Mucosa of rectum (tissue), 2 donors: ENCODE results near the gene CCL23.
"Not testable (repeated sequence)": the region's sequence is repeated elsewhere in the genome, so short reads cannot be mapped to it uniquely, and the experiment has no call there.

Source experiments
- H3K27ac ChIP-seq, 2 donors: one replicate each; pipeline ENCODE4 v1.7.0; 2013; ENCODE audit warnings: inconsistent platforms in 2 of 2, low read depth in 2 of 2, low read length in 2 of 2
- H3K27me3 ChIP-seq, 2 donors: one replicate each; pipeline ENCODE4 v1.7.0; 2013; ENCODE audit warnings: low read length in 2 of 2; ENCODE audit not compliant: control insufficient read depth in 2 of 2, insufficient read depth in 2 of 2
- H3K36me3 ChIP-seq, 2 donors: one replicate each; pipeline ENCODE4 v1.7.0; 2013; ENCODE audit warnings: low read length in 2 of 2; ENCODE audit not compliant: control insufficient read depth in 2 of 2, insufficient read depth in 2 of 2
- H3K4me1 ChIP-seq, 2 donors: one replicate each; pipeline ENCODE4 v1.7.0; 2013; ENCODE audit warnings: low read length in 2 of 2, mild to moderate bottlenecking in 1 of 2; ENCODE audit not compliant: control insufficient read depth in 2 of 2, insufficient read depth in 2 of 2
- H3K4me3 ChIP-seq, 2 donors: one replicate each; pipeline ENCODE4 v1.7.0; 2013; ENCODE audit warnings: low read length in 2 of 2
- H3K9ac ChIP-seq, 2 donors: one replicate each; pipeline ENCODE4 v1.7.0; 2013; ENCODE audit warnings: low read length in 2 of 2, low read depth in 1 of 2, mild to moderate bottlenecking in 1 of 2
- H3K9me3 ChIP-seq, 2 donors: one replicate each; pipeline ENCODE4 v1.7.0; 2013; ENCODE audit warnings: low read length in 2 of 2; ENCODE audit not compliant: control insufficient read depth in 2 of 2
- donor health status: healthy.
- donor health status: Normal muscosa, but diverticular disease.

The CCL23 gene

GRCh38 chr17:36036235-36036634 is 18.5 kb upstream of the CCL23 start:
- H3K9me3 ChIP-seq = no peaks in the 10 kb centered on the region
- H3K27me3 ChIP-seq = no peaks in the 10 kb centered on the region
- no peak overlapping the region for H3K9ac ChIP-seq
- no peaks in the 10 kb centered on the region for H3K36me3 ChIP-seq
- no peak overlapping the region for H3K4me3 ChIP-seq
- H3K4me1 ChIP-seq = peaks cover 5 to 7% of the 10 kb centered on the region in 2 donors
- no peak overlapping the region for H3K27ac ChIP-seq

DNA sequence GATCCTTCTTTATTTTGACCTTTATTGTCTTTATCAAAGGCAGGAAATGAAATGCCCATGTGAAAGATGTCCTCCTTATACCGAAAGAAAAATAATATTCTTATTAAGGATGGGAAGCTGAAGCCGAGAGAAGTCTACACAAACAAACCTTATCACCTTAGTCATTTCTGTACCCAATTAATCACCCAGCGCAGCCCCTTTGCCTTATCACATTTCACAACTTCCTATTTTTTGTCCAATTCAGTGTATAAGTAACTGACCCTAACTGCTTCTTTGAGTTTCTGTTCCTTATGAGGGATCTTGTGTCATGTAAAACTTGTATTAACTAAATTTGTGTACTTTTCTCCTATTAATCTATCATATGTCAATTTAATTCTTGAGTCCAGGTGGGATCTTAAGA is 16.4 kb upstream of the CCL23 start:
- peaks cover 15 to 18% of the 10 kb centered on the region in 2 donors for H3K4me1 ChIP-seq
- H3K36me3 ChIP-seq = no peaks in the 10 kb centered on the region
- no peak overlapping the region for H3K27ac ChIP-seq
- H3K9ac ChIP-seq = no peak overlapping the region
- H3K9me3 ChIP-seq = no peaks in the 10 kb centered on the region
- H3K4me3 ChIP-seq = no peak overlapping the region
- no peaks in the 10 kb centered on the region for H3K27me3 ChIP-seq

DNA sequence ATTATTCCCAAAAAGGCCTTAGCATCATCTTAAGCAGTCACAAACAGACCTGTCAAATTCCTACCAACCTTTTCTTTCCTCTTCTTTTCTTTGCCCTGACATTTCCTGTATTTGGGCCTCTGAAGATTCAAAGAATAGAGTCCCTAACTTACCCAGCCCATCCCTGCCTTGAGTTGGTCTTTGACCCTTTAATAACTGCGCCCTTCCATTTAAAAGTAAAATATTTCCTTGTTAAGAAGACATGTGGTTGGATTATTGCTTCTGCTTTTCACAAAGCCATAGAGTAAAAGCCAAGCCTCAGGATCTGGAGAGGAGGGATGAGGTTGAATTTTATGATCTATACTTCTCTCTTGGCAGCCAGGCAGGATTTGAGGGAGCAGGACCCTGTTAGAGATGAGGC is 13.2 kb upstream of the CCL23 start:
- H3K9me3 ChIP-seq = no peaks in the 10 kb centered on the region
- H3K27ac ChIP-seq = peak overlapping the region; percentile 46 to 56
- H3K4me1 ChIP-seq = peaks cover 15 to 18% of the 10 kb centered on the region in 2 donors
- H3K9ac ChIP-seq = no peak overlapping the region
- H3K36me3 ChIP-seq = no peaks in the 10 kb centered on the region
- no peak overlapping the region for H3K4me3 ChIP-seq
- H3K27me3 ChIP-seq = no peaks in the 10 kb centered on the region

GRCh38 chr17:36027761-36028160 is 10.0 kb upstream of the CCL23 start:
- Histone ChIP-seq H3K4me1 (peaks cover 12 to 18% of the 10 kb centered on the region in 2 donors), H3K9me3 (no peaks in the 10 kb centered on the region), H3K36me3 (no peaks in the 10 kb centered on the region), H3K27me3 (no peaks in the 10 kb centered on the region), H3K4me3 (no peak overlapping the region), H3K9ac (no peak overlapping the region), H3K27ac (no peak overlapping the region)

DNA sequence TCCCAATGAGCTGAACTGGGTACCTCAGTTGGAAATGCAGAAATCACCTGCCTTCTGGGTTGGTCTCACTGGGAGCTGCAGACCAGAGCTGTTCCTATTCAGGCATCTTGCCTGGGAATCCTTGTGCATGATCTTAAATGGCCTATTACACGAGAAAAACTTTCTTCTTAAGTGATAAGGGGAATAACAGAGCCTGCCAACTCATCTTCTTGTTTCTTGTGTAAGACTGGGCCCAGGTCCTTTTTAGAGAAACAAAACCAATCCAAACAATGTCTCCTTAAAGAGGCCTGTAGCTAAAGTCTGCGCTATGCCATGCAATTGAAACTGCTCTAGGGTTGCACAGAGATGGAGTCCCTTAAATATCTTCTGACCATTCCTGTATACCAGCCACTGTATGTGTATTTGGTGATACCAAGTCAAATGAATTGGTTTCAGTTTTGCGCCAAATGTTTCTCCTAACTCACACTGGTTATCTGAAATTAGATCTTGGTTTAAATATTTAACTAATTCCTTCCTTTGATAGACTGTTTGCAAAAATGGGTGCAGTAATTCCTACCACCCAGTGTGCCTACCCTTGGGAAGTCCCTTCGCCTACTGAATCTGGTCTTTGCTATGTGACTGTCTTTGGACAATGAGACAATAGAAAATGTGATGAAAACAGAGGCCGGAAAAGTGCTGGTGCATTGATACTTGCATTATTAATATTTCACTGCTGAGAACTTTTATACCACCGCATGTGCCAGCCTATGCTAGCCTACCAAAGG is 6.5 kb upstream of the CCL23 start:
- no peak overlapping the region for H3K27ac ChIP-seq
- H3K9ac ChIP-seq = no peak overlapping the region
- H3K27me3 ChIP-seq = no peaks in the 10 kb centered on the region
- no peak overlapping the region for H3K4me3 ChIP-seq
- H3K36me3 ChIP-seq = no peaks in the 10 kb centered on the region
- no peaks in the 10 kb centered on the region for H3K4me1 ChIP-seq
- H3K9me3 ChIP-seq = no peaks in the 10 kb centered on the region

DNA sequence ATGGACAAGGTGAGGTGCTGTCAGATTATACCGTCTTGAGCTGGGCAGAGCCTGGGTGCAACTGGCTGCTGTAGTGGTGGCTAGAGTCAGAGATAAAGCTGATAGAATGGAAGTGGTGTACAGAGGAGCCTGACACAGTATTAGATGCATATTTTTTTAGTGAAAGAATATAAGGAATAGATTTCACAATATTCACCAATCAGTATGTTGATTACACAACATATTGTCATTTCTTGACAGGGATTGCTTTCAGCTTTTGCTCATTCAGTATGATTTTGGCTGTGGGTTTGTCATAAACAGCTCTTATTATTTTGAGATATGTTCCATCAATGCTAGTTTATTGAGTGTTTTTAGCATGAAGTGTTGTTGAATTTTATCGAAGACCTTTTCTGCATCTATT is 1.7 kb upstream of the CCL23 start:
- Histone ChIP-seq H3K27me3 (no peaks in the 10 kb centered on the region), H3K36me3 (no peaks in the 10 kb centered on the region), H3K9me3 (no peaks in the 10 kb centered on the region), H3K4me1 (no peaks in the 10 kb centered on the region), H3K9ac (no peak overlapping the region), H3K27ac (no peak overlapping the region), H3K4me3 (no peak overlapping the region)

DNA sequence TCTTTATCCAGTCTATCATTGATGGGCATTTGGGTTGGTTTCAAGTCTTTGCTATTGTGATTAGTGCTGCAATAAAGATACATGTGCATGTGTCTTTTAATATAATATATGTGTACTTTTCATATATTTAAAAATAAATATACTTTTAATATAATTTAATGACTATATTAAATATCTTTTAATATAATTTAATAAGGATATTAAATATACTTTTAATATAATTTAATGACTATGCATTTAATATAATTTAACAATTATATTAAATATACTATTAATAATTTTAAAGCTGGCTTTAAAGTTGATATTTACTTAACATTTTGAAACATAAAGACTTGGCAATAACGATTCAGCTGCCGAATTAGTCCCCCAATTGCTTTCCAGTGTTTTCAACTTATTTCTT is 1.2 kb downstream of the CCL23 start:
- no peaks in the 10 kb centered on the region for H3K4me1 ChIP-seq
- no peak overlapping the region for H3K9ac ChIP-seq
- H3K36me3 ChIP-seq = no peaks in the 10 kb centered on the region
- no peaks in the 10 kb centered on the region for H3K27me3 ChIP-seq
- no peaks in the 10 kb centered on the region for H3K9me3 ChIP-seq
- H3K27ac ChIP-seq = no peak overlapping the region
- no peak overlapping the region for H3K4me3 ChIP-seq

GRCh38 chr17:36015895-36016294 is 1.9 kb downstream of the CCL23 start:
- not testable (repeated sequence) for H3K4me3 ChIP-seq, H3K36me3 ChIP-seq, H3K9ac ChIP-seq, H3K9me3 ChIP-seq, H3K27ac ChIP-seq, H3K4me1 ChIP-seq, H3K27me3 ChIP-seq

GRCh38 chr17:36014946-36015345 is 2.8 kb downstream of the CCL23 start:
- Histone ChIP-seq H3K4me1 (no peaks in the 10 kb centered on the region), H3K9me3 (no peaks in the 10 kb centered on the region), H3K27me3 (no peaks in the 10 kb centered on the region), H3K36me3 (no peaks in the 10 kb centered on the region), H3K4me3 (no peak overlapping the region), H3K9ac (no peak overlapping the region), H3K27ac (no peak overlapping the region)

DNA sequence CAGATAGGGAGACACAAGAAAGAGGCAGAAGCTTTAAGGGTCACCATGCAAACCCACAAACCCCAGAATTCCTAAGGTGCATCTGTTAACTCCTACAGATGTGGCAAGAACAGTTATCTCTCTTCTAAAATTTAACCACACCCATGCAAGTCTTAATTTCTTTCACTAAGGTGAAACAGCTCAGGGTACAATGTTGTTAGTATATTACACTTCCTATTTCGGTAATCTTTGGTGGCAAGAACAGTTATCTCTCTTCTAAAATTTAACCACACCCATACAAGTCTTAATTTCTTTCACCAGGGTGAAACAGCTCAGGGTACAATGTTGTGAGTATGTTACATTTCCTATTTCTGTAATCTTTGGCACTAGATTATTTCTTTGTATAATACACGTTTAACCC is 6.6 kb downstream of the CCL23 start:
- Histone ChIP-seq H3K4me1 (no peaks in the 10 kb centered on the region), H3K27me3 (no peaks in the 10 kb centered on the region), H3K4me3 (no peak overlapping the region), H3K9me3 (no peaks in the 10 kb centered on the region), H3K9ac (no peak overlapping the region), H3K27ac (no peak overlapping the region), H3K36me3 (no peaks in the 10 kb centered on the region)
